M059J (cell line): ENCODE data around the gene KRTAP20-2. TPM values are rescaled to one million over a fixed set of nuclear protein-coding genes. Genes with fewer than 3 reads are reported as not detected.

Experiments used
- DNase-seq: peaks from one replicate; pipeline ENCODE4 v3.0.0-alpha.2; 2012; ENCODE audit warnings: low read depth
- total RNA-seq: library from RNA; depleted of rRNA; stranded (reverse); fragments of >200 nt; shearing (Covaris generic); gene quantifications from 2 replicates; pipeline ENCODE4 v1.2.3, GENCODE V29; 2014; rRNA removed

The KRTAP20-2 gene
- total RNA-seq, 1 experiment from 2014 or later, result not detected

DNA sequence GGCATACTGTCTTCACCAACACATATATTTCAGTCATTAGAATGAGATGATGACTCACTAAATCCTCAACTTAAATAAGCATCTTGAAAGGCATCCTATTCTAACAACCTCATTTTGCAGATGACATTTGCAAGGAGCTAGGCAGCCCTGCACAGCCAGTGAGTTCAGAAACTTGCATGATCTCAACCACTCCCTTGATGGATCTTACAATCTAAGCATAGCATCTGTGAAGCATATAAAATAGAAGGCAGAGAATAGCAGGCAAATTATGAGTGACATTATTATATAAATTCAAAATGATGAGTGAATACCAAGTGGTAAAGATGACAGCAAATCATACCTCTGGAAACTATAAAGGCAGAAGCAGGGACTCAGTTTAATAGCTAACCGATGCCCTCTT lies 39.3 kb downstream of the KRTAP20-2 start:
- DNase-seq, result no peak

DNA sequence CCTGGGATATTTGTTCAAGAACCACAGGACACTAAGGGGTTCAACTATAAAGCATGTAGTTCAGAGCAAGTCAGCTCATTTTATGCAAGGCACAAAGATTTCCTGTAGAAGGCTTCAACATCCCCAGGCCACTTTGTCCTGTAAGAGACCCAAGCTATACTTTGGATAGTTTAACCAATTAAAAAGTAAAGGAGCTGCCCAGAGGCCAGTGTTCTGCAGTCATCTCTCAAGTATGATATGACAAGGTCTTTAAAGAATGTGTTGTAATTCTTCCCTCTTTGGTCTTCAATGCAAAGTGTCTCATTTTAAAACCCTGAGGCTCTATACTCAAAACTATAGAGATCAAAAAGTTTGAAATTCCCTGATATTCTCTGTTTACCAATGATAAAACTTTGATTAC lies 41.7 kb downstream of the KRTAP20-2 start:
- DNase-seq, result peak; percentile 1

DNA sequence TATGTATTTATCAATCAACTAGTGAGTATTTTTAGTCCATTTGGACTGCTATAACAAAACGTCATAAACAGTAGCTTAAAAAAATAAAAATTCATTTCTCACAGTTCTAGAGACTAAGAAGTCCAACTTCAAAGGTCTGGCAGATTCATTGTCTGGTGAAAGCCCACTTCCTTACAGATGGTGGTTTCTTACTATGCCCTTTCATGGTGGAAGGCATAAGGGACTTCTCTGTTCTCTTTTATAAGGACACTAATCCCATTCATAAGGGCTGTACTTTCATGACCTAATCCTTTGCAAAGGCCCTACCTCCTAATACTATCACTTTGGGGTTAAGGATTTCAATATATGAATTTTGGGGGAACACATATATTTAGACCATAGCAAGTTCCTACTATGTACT lies 45.6 kb downstream of the KRTAP20-2 start:
- no peak for DNase-seq

DNA sequence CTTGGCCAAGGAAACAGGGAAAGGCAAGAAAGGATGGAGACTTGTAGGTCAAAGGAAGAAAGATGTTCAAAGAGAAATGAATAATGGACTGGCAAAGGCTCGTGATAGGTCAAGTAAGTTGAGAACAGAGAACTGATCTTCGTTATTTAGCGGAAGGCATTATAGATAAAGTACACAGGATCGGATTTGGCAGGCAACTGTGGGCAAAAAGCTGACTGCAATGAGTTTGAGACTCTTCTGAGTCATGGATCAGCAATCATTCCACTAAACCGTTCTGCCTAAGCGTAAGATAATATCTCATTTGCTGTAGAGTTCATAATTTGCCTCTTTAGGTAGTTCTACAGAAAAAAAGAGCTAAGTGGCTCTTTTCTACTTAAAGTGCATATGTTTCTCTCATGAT lies 49.5 kb downstream of the KRTAP20-2 start:
- no peak for DNase-seq

Other genes starting within 250 kb of the KRTAP20-2 start
- gene KRTAP13-1, start 239.2 kb upstream of the KRTAP20-2 start, total RNA-seq, result not detected in 2 replicates
- gene KRTAP13-3, start 209.3 kb upstream of the KRTAP20-2 start, total RNA-seq, result not detected in 2 replicates
- gene KRTAP13-4, start 205.0 kb upstream of the KRTAP20-2 start, total RNA-seq, result not detected in 2 replicates
- not detected in 2 replicates for gene KRTAP15-1, start 194.9 kb upstream of the KRTAP20-2 start, total RNA-seq
- gene KRTAP19-1, start 154.8 kb upstream of the KRTAP20-2 start, total RNA-seq, result not detected in 2 replicates
- not detected in 2 replicates for gene KRTAP19-2, start 147.8 kb upstream of the KRTAP20-2 start, total RNA-seq
- gene KRTAP19-3, start 143.2 kb upstream of the KRTAP20-2 start, total RNA-seq, result not detected in 2 replicates
- gene KRTAP19-4, start 138.0 kb upstream of the KRTAP20-2 start, total RNA-seq, result not detected in 2 replicates
- not detected in 2 replicates for gene KRTAP19-5, start 133.1 kb upstream of the KRTAP20-2 start, total RNA-seq
- not detected in 2 replicates for gene KRTAP19-6, start 93.3 kb upstream of the KRTAP20-2 start, total RNA-seq
- not detected in 2 replicates for gene KRTAP19-7, start 73.9 kb upstream of the KRTAP20-2 start, total RNA-seq
- not detected in 2 replicates for gene KRTAP22-2, start 44.8 kb upstream of the KRTAP20-2 start, total RNA-seq
- not detected in 2 replicates for gene KRTAP6-3, start 42.8 kb upstream of the KRTAP20-2 start, total RNA-seq
- gene KRTAP6-2, start 36.3 kb upstream of the KRTAP20-2 start, total RNA-seq, result not detected in 2 replicates
- gene KRTAP22-1, start 34.1 kb upstream of the KRTAP20-2 start, total RNA-seq, result not detected in 2 replicates
- gene KRTAP6-1, start 21.3 kb upstream of the KRTAP20-2 start, total RNA-seq, result not detected in 2 replicates
- gene KRTAP20-1, start 18.8 kb upstream of the KRTAP20-2 start, total RNA-seq, result not detected in 2 replicates
- gene KRTAP20-4, start 14.6 kb upstream of the KRTAP20-2 start, total RNA-seq, result not detected in 2 replicates
- not detected in 2 replicates for gene KRTAP20-3, start 7.7 kb downstream of the KRTAP20-2 start, total RNA-seq
- gene KRTAP21-3, start 83.6 kb downstream of the KRTAP20-2 start, total RNA-seq, result not detected in 2 replicates
- gene KRTAP21-2, start 112.1 kb downstream of the KRTAP20-2 start, total RNA-seq, result not detected in 2 replicates
- not detected in 2 replicates for gene KRTAP21-1, start 120.2 kb downstream of the KRTAP20-2 start, total RNA-seq
- not detected in 2 replicates for gene KRTAP8-1, start 178.1 kb downstream of the KRTAP20-2 start, total RNA-seq
- not detected in 2 replicates for gene KRTAP7-1, start 194.6 kb downstream of the KRTAP20-2 start, total RNA-seq
- gene KRTAP11-1, start 246.4 kb downstream of the KRTAP20-2 start, total RNA-seq, result not detected in 2 replicates